BE2C (cell line): ENCODE measurements around the gene ISCU.
"Not testable (repeated sequence)": the region's sequence is repeated elsewhere in the genome, so short reads cannot be mapped to it uniquely, and the experiment has no call there.

ENCODE experiments used
- DNase-seq: peaks from one replicate; pipeline ENCODE4 v3.0.0-alpha.2; 2020
- H3K27me3 ChIP-seq: fragments of 250-450 bp; sonication (Bioruptor Pico); 2 replicates; pipeline ENCODE4 v1.5.1; 2020; ENCODE audit warnings: mild to moderate bottlenecking
- H3K36me3 ChIP-seq: fragments of 250-450 bp; sonication (Bioruptor Pico); 2 replicates; pipeline ENCODE4 v1.5.1; 2020; ENCODE audit warnings: mild to moderate bottlenecking
- H3K4me1 ChIP-seq: fragments of 250-450 bp; sonication (Bioruptor Pico); 2 replicates; pipeline ENCODE4 v1.5.1; 2020
- H3K4me3 ChIP-seq: 2 replicates; pipeline ENCODE4 v1.5.1; 2011; ENCODE audit warnings: low read depth, low read length
- H3K9me3 ChIP-seq: fragments of 250-450 bp; sonication (Bioruptor Pico); 2 replicates; pipeline ENCODE4 v1.5.1; 2020
- TF ChIP-seq, protein P1 (sequence below): IDR thresholded peaks from 2 replicates; pipeline ENCODE4 v1.5.1; 2012; ENCODE audit warnings: mild to moderate bottlenecking, low read depth, low read length

ISCU gene

DNA sequence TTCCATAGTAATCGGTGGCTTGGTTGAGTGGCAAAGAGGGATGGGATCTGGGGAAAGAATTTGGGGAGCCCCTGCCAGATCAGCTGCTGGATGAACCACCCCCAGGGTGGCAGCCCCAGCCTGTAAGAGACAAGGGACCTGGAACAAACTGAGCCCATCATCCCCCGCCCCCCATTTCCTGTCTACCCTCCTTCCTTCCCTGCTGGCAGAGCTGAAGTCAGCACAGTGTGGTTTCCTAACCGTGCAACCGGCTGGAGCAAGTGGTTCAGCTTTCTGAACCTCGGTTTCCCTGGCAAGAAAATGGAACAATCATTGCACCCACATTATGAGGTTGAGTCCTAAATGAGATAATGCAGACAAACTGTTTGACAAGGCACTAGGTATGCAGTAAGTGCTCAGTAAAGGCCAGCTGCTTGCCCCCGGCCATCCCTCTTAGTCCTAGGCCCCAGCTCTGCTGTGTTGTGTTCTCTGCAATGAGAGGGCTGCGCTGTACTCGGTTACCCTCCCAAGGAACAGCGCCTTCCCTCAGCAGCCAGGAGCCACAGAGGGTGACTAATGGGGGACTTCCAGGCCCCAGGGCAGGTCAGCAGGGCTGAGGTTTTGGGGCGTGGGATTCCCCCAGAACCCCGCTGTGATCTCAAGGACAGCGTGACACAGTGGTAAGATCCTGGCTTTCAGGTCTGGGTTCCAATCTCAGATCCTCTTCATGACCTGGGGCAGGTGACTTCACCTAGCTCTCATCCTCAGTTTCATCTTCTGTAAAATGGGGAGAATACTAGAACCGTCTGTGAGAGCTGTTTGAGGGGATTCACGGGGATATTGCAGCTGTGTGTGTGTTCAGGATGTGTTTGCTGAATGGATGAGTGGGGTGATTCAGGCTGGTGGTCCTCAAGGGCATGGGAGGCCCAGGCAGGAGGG lies 54.8 kb downstream of the ISCU start:
- DNase-seq = no peak
- TF ChIP-seq, protein P1, sequence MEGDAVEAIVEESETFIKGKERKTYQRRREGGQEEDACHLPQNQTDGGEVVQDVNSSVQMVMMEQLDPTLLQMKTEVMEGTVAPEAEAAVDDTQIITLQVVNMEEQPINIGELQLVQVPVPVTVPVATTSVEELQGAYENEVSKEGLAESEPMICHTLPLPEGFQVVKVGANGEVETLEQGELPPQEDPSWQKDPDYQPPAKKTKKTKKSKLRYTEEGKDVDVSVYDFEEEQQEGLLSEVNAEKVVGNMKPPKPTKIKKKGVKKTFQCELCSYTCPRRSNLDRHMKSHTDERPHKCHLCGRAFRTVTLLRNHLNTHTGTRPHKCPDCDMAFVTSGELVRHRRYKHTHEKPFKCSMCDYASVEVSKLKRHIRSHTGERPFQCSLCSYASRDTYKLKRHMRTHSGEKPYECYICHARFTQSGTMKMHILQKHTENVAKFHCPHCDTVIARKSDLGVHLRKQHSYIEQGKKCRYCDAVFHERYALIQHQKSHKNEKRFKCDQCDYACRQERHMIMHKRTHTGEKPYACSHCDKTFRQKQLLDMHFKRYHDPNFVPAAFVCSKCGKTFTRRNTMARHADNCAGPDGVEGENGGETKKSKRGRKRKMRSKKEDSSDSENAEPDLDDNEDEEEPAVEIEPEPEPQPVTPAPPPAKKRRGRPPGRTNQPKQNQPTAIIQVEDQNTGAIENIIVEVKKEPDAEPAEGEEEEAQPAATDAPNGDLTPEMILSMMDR = no peak
- Histone ChIP-seq H3K4me3 (no peak overlapping the region), H3K27me3 (no peaks in the 10 kb centered on the region), H3K4me1 (no peaks in the 10 kb centered on the region), H3K36me3 (no peaks in the 10 kb centered on the region), H3K9me3 (no peaks in the 10 kb centered on the region)

DNA sequence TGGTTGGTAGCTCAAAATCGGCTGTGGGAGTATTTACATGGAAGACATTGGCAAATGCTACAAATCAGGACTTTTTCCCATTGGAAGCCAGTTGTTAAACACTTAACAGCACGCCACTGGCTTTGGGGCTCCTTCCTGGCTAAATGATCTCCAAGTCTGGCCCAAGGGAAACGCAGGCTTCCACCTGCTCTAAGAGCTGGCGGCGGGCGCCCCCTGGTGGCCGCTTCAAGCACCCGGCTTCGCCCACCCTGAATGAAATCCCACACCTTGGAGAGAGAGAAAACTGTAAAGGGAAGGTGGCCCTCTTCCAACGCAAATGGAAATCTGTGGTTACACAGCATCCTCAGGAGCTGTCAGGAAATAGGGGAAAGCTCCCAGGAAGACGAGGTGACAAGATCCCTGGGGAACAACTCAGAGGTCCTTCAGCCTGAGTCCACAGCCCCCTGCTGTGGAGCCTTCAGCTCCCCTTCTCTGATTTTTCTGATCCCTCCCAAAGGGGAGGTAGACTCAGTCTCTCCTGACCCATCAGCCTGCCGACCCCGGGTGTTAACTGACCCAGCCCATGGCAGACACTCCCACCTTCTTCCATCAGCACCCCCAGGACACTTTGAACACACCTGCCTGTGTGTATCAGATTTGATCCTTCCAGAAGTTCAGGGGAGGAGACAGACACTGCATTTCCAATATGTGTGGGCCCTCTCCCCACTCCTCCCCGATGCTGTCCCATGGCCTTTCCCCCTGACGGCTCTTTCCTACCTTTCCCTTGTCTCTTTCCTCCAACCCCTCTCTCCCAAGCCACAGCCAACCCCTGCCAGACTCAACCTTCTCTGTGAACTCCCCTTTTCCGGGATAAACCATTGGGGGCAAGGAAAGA lies 55.9 kb downstream of the ISCU start:
- H3K9me3 ChIP-seq = no peaks in the 10 kb centered on the region
- H3K4me3 ChIP-seq = no peak overlapping the region
- H3K4me1 ChIP-seq = no peaks in the 10 kb centered on the region
- TF ChIP-seq, protein P1 = peak; percentile 99
- H3K27me3 ChIP-seq = no peaks in the 10 kb centered on the region
- no peaks in the 10 kb centered on the region for H3K36me3 ChIP-seq
- peak; percentile 90 for DNase-seq

DNA sequence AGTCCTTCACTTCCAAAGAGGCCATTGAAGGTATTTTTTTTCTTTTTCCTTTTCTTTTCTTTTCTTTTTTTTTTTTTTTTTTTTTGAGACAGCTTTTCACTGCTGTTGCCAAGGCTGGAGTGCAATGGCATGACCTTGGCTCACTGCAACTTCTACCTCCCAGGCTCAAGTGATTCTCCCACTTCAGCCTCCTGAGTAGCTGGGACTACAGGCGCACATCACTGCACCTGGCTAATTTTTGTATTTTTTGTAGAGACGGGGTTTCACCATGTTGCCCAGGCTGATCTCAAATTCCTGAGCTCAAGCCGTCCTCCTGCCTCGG lies 56.5 kb downstream of the ISCU start:
- not testable (repeated sequence) for H3K27me3 ChIP-seq, H3K9me3 ChIP-seq, DNase-seq, H3K4me1 ChIP-seq, H3K36me3 ChIP-seq, H3K4me3 ChIP-seq
